GM18499 (cell line): Measurements from ENCODE around the gene NMNAT2.
"Not testable (repeated sequence)": the region's sequence is repeated elsewhere in the genome, so short reads cannot be mapped to it uniquely, and the experiment has no call there.

ENCODE experiments used
- ATAC-seq: cut with Tn5 transposase; IDR thresholded peaks from one replicate; pipeline ENCODE4 v1.9.1; 2021; ENCODE audit warnings: moderate number of reproducible peaks; ENCODE audit not compliant: insufficient read depth, unreplicated experiment

The NMNAT2 gene

GRCh38 chr1:183274836-183275235, 143.3 kb downstream of the NMNAT2 start:
- no peak for ATAC-seq

GRCh38 chr1:183273984-183274383, 144.2 kb downstream of the NMNAT2 start:
- ATAC-seq: not testable (repeated sequence)

- ATAC-seq: no peak
These were observed 144.9 kb downstream of the NMNAT2 start for GRCh38 chr1:183273300-183273699.

- no peak for ATAC-seq
These were observed 145.8 kb downstream of the NMNAT2 start for GRCh38 chr1:183272390-183272848.

GRCh38 chr1:183270541-183271141, 147.5 kb downstream of the NMNAT2 start:
- no peak for ATAC-seq

GRCh38 chr1:183267646-183268431, 150.3 kb downstream of the NMNAT2 start:
- ATAC-seq: no peak

GRCh38 chr1:183263886-183264602, 154.1 kb downstream of the NMNAT2 start:
- ATAC-seq: no peak

- no peak for ATAC-seq
These were observed 155.5 kb downstream of the NMNAT2 start for GRCh38 chr1:183262628-183263200.

GRCh38 chr1:183259924-183260323, 158.3 kb downstream of the NMNAT2 start:
- ATAC-seq: no peak

GRCh38 chr1:183255073-183255472, 163.1 kb downstream of the NMNAT2 start:
- no peak for ATAC-seq

- ATAC-seq: no peak
These were observed 166.2 kb downstream of the NMNAT2 start for GRCh38 chr1:183251959-183252450.

GRCh38 chr1:183251101-183251958, 166.8 kb downstream of the NMNAT2 start:
- ATAC-seq: no peak

- ATAC-seq: no peak
These were observed 168.2 kb downstream of the NMNAT2 start for GRCh38 chr1:183249941-183250452.

GRCh38 chr1:183248989-183249691, 169.0 kb downstream of the NMNAT2 start:
- ATAC-seq: no peak

- ATAC-seq: no peak
These were observed 170.2 kb downstream of the NMNAT2 start for GRCh38 chr1:183247931-183248330.

- no peak for ATAC-seq
These were observed 170.7 kb downstream of the NMNAT2 start for GRCh38 chr1:183247484-183247883.

- ATAC-seq: no peak
These were observed 171.1 kb downstream of the NMNAT2 start for GRCh38 chr1:183247066-183247465.

GRCh38 chr1:183246436-183246835, 171.7 kb downstream of the NMNAT2 start:
- no peak for ATAC-seq

- no peak for ATAC-seq
These were observed 172.8 kb downstream of the NMNAT2 start for GRCh38 chr1:183245357-183245756.
